ENCODE data around the gene CEP112.

- no peak for TF ChIP-seq POLR2A (IDR thresholded peaks at IDR 0.05; ENCODE audit: low read depth, low read length)
- TF ChIP-seq CTCF (IDR thresholded peaks at IDR 0.05; ENCODE audit: extremely low read depth in 1 of 2, insufficient read depth in 1 of 2, low read depth in 1 of 2, low read length in 2 of 2), result no peak
- no peak for TF ChIP-seq EZH2 (IDR thresholded peaks at IDR 0.05; ENCODE audit: borderline replicate concordance, low read depth, low read length, severe bottlenecking)
- no peak for TF ChIP-seq POLR2AphosphoS5 (IDR thresholded peaks at IDR 0.05; ENCODE audit: insufficient read depth, low read depth, low read length)
- TF ChIP-seq FOS (IDR thresholded peaks at IDR 0.05; ENCODE audit: borderline replicate concordance, insufficient read depth, low read length), result no peak
- no peak for TF ChIP-seq GATA2 (IDR thresholded peaks at IDR 0.05; ENCODE audit: insufficient read depth, insufficient read length, low read depth, low read length)
- TF ChIP-seq MAX (IDR thresholded peaks at IDR 0.05; ENCODE audit: insufficient read depth, insufficient read length), result no peak
- TF ChIP-seq MYC (IDR thresholded peaks at IDR 0.05; ENCODE audit: low read depth, low read length), result no peak
- no peak for TF ChIP-seq JUN (IDR thresholded peaks at IDR 0.05; ENCODE audit: borderline replicate concordance, insufficient read depth, insufficient read length, low read depth)
These were observed 593.2 kb downstream of the CEP112 start for GRCh38 chr17:65598746-65599145.

Measured in endothelial cell of umbilical vein (primary cell).